Prostate gland (tissue), 2 donors: ENCODE measurements around the gene SCRT2.

Experiments
- CTCF ChIP-seq, 4 experiments: fragments of 200-600 bp in 2 of 4; fragments of 450-650 bp in 2 of 4; sonication (generic) in 2 of 4; IDR thresholded peaks; 1 replicate in 3 of 4; 2 replicates in 1 of 4; pipeline ENCODE4 v1.5.1; 2016 to 2019; ENCODE audit warnings: antibody characterized with exemption in 4 of 4, mild to moderate bottlenecking in 2 of 4, moderate library complexity in 2 of 4
- POLR2A ChIP-seq: fragments of 450-650 bp; IDR thresholded peaks from one replicate; pipeline ENCODE4 v1.6.1; 2016; ENCODE audit warnings: antibody characterized with exemption, mild to moderate bottlenecking

DNA sequence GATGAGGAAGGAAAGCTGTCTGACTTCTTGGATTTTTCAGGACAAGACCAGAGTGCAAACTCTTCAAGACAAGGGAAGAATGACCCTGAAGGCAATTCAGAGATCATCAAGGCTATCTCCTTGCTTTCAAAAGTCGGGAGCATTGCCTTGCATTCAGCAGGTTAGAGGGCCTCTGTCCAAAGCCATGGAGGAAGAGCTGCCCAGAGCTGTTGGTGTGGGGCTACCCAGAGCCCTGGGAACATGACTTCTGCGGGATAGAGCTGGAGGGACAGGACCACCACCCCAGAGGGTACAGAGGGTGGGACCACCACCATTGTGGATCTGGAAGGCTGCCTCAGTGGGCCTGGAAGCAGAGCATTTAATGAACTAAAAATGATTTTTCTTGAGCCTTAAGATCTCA is 17.4 kb downstream of the SCRT2 start:
- TF ChIP-seq CTCF (IDR thresholded peaks at IDR 0.05) (no peak), POLR2A (no peak)
